K562 treated with DMSO at 1 percent for 4 hours (cell line): ENCODE measurements around the gene KIRREL2. TPM values are rescaled to one million over a fixed set of nuclear protein-coding genes. Genes with fewer than 3 reads are reported as not detected.

ENCODE experiments used
- total RNA-seq: library from RNA; unstranded; fragments of 300-600 nt; gene quantifications from 2 replicates; pipeline ENCODE4 v1.2.3, GENCODE V29; 2022; ENCODE audit not compliant: insufficient read depth

The KIRREL2 gene
- total RNA-seq, result not detected in 2 replicates

DNA sequence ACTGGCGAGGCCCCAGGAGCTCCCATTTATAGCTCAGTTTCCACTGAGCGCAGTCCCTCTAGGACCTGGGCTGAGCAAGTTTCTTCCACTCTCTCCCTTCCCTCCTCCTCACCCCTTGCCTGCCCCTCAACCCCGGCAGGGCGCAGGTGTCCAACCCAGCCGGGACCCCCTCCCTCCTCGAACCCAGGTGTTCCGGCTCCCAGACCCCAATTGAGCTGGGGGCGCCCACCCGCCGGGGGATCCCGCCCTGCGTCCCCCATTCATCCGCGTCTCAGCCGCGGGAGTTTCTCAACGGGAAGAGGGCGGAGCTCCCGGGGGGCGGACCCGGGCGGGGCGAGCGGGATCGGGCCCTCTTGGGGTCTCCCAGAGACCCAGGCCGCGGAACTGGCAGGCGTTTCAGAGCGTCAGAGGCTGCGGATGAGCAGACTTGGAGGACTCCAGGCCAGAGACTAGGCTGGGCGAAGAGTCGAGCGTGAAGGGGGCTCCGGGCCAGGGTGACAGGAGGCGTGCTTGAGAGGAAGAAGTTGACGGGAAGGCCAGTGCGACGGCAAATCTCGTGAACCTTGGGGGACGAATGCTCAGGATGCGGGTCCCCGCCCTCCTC, at the start of gene KIRREL2:
KIRREL2 (plus strand) TSS at position 366 of the 604 bp plus-strand sequence; CDS start at position 575, 209 bp downstream.

GRCh38 chr19:35812220-35813042, 44.3 kb upstream of the KIRREL2 start, which contains the start of gene PRODH2:
Gene PRODH2, minus strand, starts transcription at chr19:35812845. Its CDS starts 40 bp downstream, at chr19:35812805.

DNA sequence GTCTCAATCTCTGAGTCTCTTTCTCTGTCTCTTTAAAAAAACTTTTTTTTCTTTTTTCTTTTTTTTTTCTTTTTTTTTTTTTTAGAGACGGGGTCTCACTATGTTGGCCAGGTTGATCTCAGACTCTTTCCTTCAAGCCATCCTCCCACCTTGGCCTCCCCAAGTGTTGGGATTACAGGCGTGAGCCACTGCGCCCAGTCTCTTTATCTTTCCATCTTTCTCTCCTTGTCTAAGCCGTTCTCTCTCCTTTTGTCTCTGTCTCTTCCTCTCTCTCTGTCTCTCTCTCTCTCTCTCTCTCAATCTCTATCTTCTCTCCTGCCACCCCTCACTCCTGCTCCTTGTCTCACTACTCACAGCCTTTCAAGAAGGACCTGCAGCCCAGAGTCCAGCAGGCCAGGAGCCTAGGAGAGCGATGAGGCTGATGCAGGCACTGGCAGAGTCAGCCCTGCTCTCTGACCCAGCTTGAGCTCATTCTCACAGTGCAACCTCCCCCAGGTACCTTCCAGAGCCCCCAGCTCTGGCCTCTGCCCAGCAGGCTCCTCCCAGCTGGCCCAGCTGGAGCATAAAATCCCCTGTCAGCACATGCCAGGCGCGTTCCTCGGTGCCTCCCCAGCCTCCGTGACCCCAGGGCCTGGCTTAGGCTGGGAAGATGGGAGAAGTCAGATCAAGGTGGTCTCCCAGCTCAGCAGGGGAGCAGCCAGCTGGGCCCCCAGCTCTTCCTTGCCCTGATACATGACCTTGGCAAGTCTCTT, 4.5 kb upstream of the KIRREL2 start, which contains the start of gene NPHS1:
NPHS1 (minus strand) TSS at position 476 of the 752 bp plus-strand sequence. CDS start 667 bp downstream, outside the sequence.

GRCh38 chr19:35868172-35868822, 11.6 kb downstream of the KIRREL2 start, which contains the start of gene APLP1:
Gene APLP1, plus strand, starts transcription at chr19:35868574. Its CDS starts 63 bp downstream, at chr19:35868637.

DNA sequence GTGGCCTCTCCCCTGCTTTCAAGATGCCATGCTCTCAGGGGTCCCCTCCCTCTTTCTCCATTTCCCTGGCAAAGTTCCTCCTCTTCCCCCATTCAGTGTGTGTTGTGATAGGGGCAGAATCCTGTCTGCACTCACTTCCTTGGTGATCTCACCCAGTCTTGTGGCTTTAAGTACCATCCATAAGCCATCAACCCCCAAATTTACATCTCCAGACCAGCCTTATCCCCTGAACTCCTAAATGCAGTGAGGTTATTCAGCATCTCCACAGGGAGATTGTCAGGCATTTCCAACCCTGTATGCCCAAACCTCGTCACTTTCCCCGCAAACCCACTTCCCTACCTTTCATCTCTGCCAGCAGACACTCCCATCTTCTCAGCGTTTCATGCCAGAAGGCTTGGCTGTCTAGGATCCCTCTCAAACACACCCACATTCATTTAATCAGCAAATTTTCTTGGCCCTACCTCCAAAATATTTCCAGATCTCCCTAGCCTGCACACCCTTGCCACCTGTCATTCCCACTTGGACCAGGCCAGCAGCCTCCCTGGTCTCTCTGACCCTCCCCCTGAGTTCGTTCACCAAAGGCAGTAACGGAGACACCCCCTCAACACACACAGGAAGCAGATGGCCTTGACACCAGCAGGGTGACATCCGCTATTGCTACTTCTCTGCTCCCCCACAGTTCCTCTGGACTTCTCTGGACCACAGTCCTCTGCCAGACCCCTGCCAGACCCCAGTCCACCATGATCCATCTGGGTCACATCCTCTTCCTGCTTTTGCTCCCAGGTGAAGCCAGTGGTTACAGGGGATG, 45.3 kb downstream of the KIRREL2 start, which contains the start of gene HCST:
HCST (plus strand) TSS at position 676 of the 808 bp plus-strand sequence; CDS start at position 741, 65 bp downstream.

GRCh38 chr19:35908010-35908441, 51.3 kb downstream of the KIRREL2 start, which contains the start of gene TYROBP:
Gene TYROBP, minus strand, starts transcription at chr19:35908295. Its CDS starts 67 bp downstream, at chr19:35908228.

Other genes starting within 250 kb of the KIRREL2 start
- gene HAUS5, start 244.2 kb upstream of the KIRREL2 start, total RNA-seq, result 21.1 and 22.2 TPM in 2 replicates
- 186 and 211 TPM in 2 replicates for gene RBM42, start 227.9 kb upstream of the KIRREL2 start, total RNA-seq
- not detected in 2 replicates for gene ETV2, start 215.2 kb upstream of the KIRREL2 start, total RNA-seq
- gene COX6B1, start 208.6 kb upstream of the KIRREL2 start, total RNA-seq, result 1,092 TPM in 2 replicates
- gene UPK1A, start 190.4 kb upstream of the KIRREL2 start, total RNA-seq, result not detected in 2 replicates
- gene ZBTB32, start 152.4 kb upstream of the KIRREL2 start, total RNA-seq, result not detected in 2 replicates
- gene KMT2B, start 138.9 kb upstream of the KIRREL2 start, total RNA-seq, result 21.9 and 25.7 TPM in 2 replicates
- 6.4 and 16.4 TPM in 2 replicates for gene IGFLR1, start 114.5 kb upstream of the KIRREL2 start, total RNA-seq
- gene U2AF1L4, start 111.5 kb upstream of the KIRREL2 start, total RNA-seq, result 4.8 and 6.9 TPM in 2 replicates
- gene PSENEN, start 111.3 kb upstream of the KIRREL2 start, total RNA-seq, result 34.5 and 42.2 TPM in 2 replicates
- 12.4 and 14.7 TPM in 2 replicates for gene LIN37, start 108.3 kb upstream of the KIRREL2 start, total RNA-seq
- gene HSPB6, start 99.9 kb upstream of the KIRREL2 start, total RNA-seq, result 0.99 and 1.4 TPM in 2 replicates
- 12.2 and 14.9 TPM in 2 replicates for gene PROSER3, start 98.7 kb upstream of the KIRREL2 start, total RNA-seq
- 1.3 and 3.2 TPM in 2 replicates for gene ARHGAP33, start 81.3 kb upstream of the KIRREL2 start, total RNA-seq
- not detected in 2 replicates for gene PRODH2, start 44.1 kb upstream of the KIRREL2 start, total RNA-seq
- gene NPHS1, start 4.4 kb upstream of the KIRREL2 start, total RNA-seq, result 1.1 and 3.5 TPM in 2 replicates
- 5.0 and 7.4 TPM in 2 replicates for gene APLP1, start 11.7 kb downstream of the KIRREL2 start, total RNA-seq
- 4.9 and 8.8 TPM in 2 replicates for gene NFKBID, start 43.6 kb downstream of the KIRREL2 start, total RNA-seq
- not detected in 2 replicates for gene HCST, start 45.6 kb downstream of the KIRREL2 start, total RNA-seq
- gene TYROBP, start 51.4 kb downstream of the KIRREL2 start, total RNA-seq, result 24.4 and 27.1 TPM in 2 replicates
- gene LRFN3, start 79.5 kb downstream of the KIRREL2 start, total RNA-seq, result 0.24 TPM in 1 of 2 replicates, not detected in the other
- gene SDHAF1, start 138.3 kb downstream of the KIRREL2 start, total RNA-seq, result 44.2 and 61.7 TPM in 2 replicates
- not detected in 2 replicates for gene SYNE4, start 151.9 kb downstream of the KIRREL2 start, total RNA-seq
- gene ALKBH6, start 157.3 kb downstream of the KIRREL2 start, total RNA-seq, result 30.1 TPM in 2 replicates
- 1.8 TPM in 2 replicates for gene CLIP3, start 176.0 kb downstream of the KIRREL2 start, total RNA-seq
- gene THAP8, start 197.4 kb downstream of the KIRREL2 start, total RNA-seq, result 3.7 and 5.1 TPM in 2 replicates
- 25.9 and 34.3 TPM in 2 replicates for gene WDR62, start 198.0 kb downstream of the KIRREL2 start, total RNA-seq